ENCODE results near the gene KIF2A.

The KIF2A gene

DNA sequence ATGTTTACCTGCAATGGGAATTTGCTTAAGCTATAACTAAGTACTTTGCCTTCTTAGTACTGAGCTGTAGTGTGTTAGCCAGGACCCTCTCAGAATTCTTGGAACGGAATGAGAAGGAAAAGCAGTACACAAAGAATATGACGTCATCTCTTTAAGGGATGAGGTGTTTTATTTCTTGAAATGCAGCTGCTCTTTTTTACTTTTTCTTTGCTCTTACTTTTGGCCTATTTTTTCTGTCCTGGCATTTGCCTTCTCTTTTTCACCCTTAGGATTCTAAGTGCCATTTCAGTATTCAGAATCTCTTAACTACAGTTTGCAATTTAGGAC lies 10.1 kb downstream of the KIF2A start:
- CTCF ChIA-PET, result no interaction called here
- H3K27ac ChIP-seq, result no peak overlapping the region
- POLR2A ChIA-PET (ENCODE audit: low non-redundant PET), result no interaction called here
- no peak for DNase-seq (ENCODE audit: low spot score)
- TF ChIP-seq, protein P1, sequence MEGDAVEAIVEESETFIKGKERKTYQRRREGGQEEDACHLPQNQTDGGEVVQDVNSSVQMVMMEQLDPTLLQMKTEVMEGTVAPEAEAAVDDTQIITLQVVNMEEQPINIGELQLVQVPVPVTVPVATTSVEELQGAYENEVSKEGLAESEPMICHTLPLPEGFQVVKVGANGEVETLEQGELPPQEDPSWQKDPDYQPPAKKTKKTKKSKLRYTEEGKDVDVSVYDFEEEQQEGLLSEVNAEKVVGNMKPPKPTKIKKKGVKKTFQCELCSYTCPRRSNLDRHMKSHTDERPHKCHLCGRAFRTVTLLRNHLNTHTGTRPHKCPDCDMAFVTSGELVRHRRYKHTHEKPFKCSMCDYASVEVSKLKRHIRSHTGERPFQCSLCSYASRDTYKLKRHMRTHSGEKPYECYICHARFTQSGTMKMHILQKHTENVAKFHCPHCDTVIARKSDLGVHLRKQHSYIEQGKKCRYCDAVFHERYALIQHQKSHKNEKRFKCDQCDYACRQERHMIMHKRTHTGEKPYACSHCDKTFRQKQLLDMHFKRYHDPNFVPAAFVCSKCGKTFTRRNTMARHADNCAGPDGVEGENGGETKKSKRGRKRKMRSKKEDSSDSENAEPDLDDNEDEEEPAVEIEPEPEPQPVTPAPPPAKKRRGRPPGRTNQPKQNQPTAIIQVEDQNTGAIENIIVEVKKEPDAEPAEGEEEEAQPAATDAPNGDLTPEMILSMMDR (conservative IDR thresholded peaks at IDR 0.05; ENCODE audit: low read depth), result no peak

DNA sequence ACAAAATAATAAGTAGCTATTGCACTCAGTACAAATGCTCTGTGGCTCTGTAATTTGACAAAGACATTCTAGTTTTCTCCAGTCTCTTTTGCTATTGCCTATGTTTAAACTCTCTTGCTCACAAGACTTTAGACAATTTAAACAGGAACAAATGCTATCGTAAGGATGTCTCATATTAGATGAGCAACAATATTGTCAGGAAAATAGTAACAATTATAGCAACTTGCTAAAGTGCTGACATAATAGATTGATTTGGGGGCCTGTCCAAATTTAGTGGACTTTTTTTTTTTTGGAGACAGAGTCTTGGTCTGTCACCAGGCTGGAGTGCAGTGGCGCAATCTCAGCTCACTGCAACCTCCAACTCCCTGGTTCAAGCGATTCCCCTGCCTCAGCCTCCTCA lies 11.8 kb downstream of the KIF2A start:
- no peak for DNase-seq (ENCODE audit: low spot score)
- ChIA-PET POLR2A (ENCODE audit: low non-redundant PET) (no interaction called here), CTCF (interaction anchor here (1.0 kb wide), 1 partner anchor 36 kb away, joined by 3 read pairs; no protein-coding TSS in a partner anchor)
- TF ChIP-seq, protein P1 (conservative IDR thresholded peaks at IDR 0.05; ENCODE audit: low read depth), result no peak
- no peak overlapping the region for H3K27ac ChIP-seq

GRCh38 chr5:62322484-62322883 lies 16.5 kb downstream of the KIF2A start:
- ChIA-PET POLR2A (ENCODE audit: low non-redundant PET) (no interaction called here), CTCF (no interaction called here)
- no peak overlapping the region for H3K27ac ChIP-seq
- no peak for DNase-seq (ENCODE audit: low spot score)
- TF ChIP-seq, protein P1 (conservative IDR thresholded peaks at IDR 0.05; ENCODE audit: low read depth), result no peak

GRCh38 chr5:62326302-62326701 lies 20.3 kb downstream of the KIF2A start:
- TF ChIP-seq, protein P1 (conservative IDR thresholded peaks at IDR 0.05; ENCODE audit: low read depth), result no peak
- DNase-seq (ENCODE audit: low spot score), result no peak
- ChIA-PET CTCF (no interaction called here), POLR2A (ENCODE audit: low non-redundant PET) (no interaction called here)
- no peak overlapping the region for H3K27ac ChIP-seq

DNA sequence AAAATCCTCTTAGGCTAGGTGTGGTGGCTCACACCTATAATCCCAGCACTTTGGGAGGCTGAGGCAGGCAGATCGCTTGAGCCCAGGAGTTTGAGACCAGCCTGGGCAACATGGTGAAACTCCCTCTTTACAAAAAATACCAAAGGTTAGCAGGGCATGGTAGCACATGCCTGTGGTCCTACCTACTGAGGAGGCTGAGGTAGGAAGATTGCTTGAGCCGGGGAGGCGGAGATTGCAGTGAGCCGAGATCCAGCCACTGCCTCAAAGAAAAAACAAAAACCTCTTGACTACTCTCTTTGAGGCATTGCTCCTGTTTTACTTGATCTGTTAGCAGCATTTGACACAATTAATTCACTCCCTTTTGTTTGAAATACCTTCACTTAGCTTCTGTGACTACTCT lies 20.7 kb downstream of the KIF2A start:
- ChIA-PET CTCF (no interaction called here), POLR2A (ENCODE audit: low non-redundant PET) (no interaction called here)
- H3K27ac ChIP-seq, result no peak overlapping the region
- TF ChIP-seq, protein P1 (conservative IDR thresholded peaks at IDR 0.05; ENCODE audit: low read depth), result no peak
- DNase-seq (ENCODE audit: low spot score), result no peak

GRCh38 chr5:62327138-62328053 lies 21.4 kb downstream of the KIF2A start:
- DNase-seq (ENCODE audit: low spot score), result no peak
- TF ChIP-seq, protein P1 (conservative IDR thresholded peaks at IDR 0.05; ENCODE audit: low read depth), result no peak
- POLR2A ChIA-PET (ENCODE audit: low non-redundant PET), result no interaction called here
- CTCF ChIA-PET, result no interaction called here
- H3K27ac ChIP-seq, result no peak overlapping the region
